ENCODE results near the gene LIPC. TPM values are rescaled to one million over a fixed set of nuclear protein-coding genes. Genes with fewer than 3 reads are reported as not detected.

Gene LIPC
- total RNA-seq, 3 donors from 2014 or later, result 2.3 to 9.3 (median 3.4) TPM

- DNase-seq (no peak), ATAC-seq (no peak)
- no peaks in the 10 kb centered on the region for H3K4me1 ChIP-seq (ENCODE audit: low read depth)
- H3K36me3 ChIP-seq (ENCODE audit: low read depth), result no peaks in the 10 kb centered on the region
- TF ChIP-seq, protein P1, sequence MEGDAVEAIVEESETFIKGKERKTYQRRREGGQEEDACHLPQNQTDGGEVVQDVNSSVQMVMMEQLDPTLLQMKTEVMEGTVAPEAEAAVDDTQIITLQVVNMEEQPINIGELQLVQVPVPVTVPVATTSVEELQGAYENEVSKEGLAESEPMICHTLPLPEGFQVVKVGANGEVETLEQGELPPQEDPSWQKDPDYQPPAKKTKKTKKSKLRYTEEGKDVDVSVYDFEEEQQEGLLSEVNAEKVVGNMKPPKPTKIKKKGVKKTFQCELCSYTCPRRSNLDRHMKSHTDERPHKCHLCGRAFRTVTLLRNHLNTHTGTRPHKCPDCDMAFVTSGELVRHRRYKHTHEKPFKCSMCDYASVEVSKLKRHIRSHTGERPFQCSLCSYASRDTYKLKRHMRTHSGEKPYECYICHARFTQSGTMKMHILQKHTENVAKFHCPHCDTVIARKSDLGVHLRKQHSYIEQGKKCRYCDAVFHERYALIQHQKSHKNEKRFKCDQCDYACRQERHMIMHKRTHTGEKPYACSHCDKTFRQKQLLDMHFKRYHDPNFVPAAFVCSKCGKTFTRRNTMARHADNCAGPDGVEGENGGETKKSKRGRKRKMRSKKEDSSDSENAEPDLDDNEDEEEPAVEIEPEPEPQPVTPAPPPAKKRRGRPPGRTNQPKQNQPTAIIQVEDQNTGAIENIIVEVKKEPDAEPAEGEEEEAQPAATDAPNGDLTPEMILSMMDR (IDR thresholded peaks at IDR 0.05), result no peak
- no peak overlapping the region for H3K4me3 ChIP-seq
- H3K9me3 ChIP-seq, result peaks cover 4% of the 10 kb centered on the region
- intact Hi-C loops (cut with DNase I, micrococcal nuclease), result no loop called here
Observed at GRCh38 chr15:58490086-58490887, 58.5 kb downstream of the LIPC start.

DNA sequence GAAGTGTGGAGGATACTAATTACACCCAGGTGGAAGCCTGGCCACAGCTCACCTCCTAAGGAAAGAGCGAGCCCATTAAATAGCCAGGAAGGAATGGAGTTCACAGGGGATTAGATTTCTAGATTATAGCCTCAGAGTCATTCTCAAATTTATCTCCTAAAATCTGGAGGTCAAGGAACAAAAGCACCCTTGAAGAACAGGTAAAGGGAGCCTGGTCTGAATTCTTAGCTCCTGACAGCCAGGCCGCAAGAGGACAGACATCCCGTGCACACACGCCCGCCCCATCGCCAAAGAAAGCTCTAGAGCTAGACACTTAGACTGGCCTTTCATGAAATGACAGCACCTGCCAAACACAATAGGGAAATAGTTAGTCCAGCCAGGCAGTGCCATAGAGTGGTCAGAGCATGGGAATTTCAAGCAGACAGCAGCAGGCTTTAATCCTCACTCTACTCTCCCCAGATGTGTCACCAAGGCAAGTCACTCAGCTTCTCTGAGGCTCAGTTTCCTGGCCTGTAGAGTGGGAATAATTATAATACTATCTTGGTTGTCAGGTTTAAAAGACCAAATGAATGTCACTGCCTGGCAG lies 59.2 kb downstream of the LIPC start:
- DNase-seq (no peak), ATAC-seq (peak; percentile 31)
- intact Hi-C loops (cut with DNase I, micrococcal nuclease), result no loop called here
- no peaks in the 10 kb centered on the region for H3K4me1 ChIP-seq (ENCODE audit: low read depth)
- no peaks in the 10 kb centered on the region for H3K36me3 ChIP-seq (ENCODE audit: low read depth)
- H3K4me3 ChIP-seq, result no peak overlapping the region
- TF ChIP-seq, protein P1 (IDR thresholded peaks at IDR 0.05), result no peak
- H3K9me3 ChIP-seq, result peaks cover 4% of the 10 kb centered on the region

GRCh38 chr15:58491499-58492202 lies 59.9 kb downstream of the LIPC start:
- Histone ChIP-seq H3K4me3 (no peak overlapping the region), H3K36me3 (ENCODE audit: low read depth) (no peaks in the 10 kb centered on the region), H3K9me3 (peaks cover 4% of the 10 kb centered on the region), H3K4me1 (ENCODE audit: low read depth) (no peaks in the 10 kb centered on the region)
- intact Hi-C loops (cut with DNase I, micrococcal nuclease), result no loop called here
- TF ChIP-seq, protein P1 (IDR thresholded peaks at IDR 0.05), result no peak
- DNase-seq (no peak), ATAC-seq (no peak)

- ATAC-seq (no peak), DNase-seq (no peak)
- TF ChIP-seq, protein P1 (IDR thresholded peaks at IDR 0.05), result no peak
- Histone ChIP-seq H3K9me3 (peaks cover 4% of the 10 kb centered on the region), H3K4me1 (ENCODE audit: low read depth) (no peaks in the 10 kb centered on the region), H3K4me3 (no peak overlapping the region), H3K36me3 (ENCODE audit: low read depth) (no peaks in the 10 kb centered on the region)
- intact Hi-C loops (cut with DNase I, micrococcal nuclease), result no loop called here
Observed at GRCh38 chr15:58492661-58493397, 61.0 kb downstream of the LIPC start.

DNA sequence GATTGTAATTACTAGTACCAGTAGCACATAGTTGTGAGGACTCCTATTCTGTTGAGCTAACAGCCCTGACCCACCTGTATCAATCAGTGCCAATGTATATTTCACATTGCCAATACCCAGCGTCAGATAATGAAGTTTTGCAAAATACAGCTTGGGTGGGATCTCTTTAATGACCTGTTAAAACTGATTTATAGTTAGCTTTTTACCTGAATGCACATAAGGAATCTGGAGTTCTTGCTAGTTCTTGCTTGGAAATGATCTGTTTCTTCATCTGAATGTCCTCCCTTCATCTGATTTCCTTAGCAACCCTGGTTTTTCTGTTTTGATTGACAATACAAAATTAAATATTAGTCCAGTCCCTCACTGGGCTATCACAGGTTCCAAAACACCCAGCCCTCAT lies 62.8 kb downstream of the LIPC start:
- H3K4me3 ChIP-seq, result no peak overlapping the region
- DNase-seq (no peak), ATAC-seq (no peak)
- H3K36me3 ChIP-seq (ENCODE audit: low read depth), result no peaks in the 10 kb centered on the region
- H3K9me3 ChIP-seq, result no peaks in the 10 kb centered on the region
- TF ChIP-seq, protein P1 (IDR thresholded peaks at IDR 0.05), result no peak
- no peaks in the 10 kb centered on the region for H3K4me1 ChIP-seq (ENCODE audit: low read depth)
- intact Hi-C loops (cut with DNase I, micrococcal nuclease), result no loop called here
